Rectal smooth muscle tissue (tissue), 1 donor: Measurements from ENCODE around the gene HIGD1B.

Source experiments
- H3K27ac ChIP-seq: one replicate; pipeline ENCODE4 v1.7.0; 2013; ENCODE audit warnings: low read depth, low read length, inconsistent platforms
- H3K27me3 ChIP-seq: one replicate; pipeline ENCODE4 v1.7.0; 2013; ENCODE audit warnings: low read length; ENCODE audit not compliant: control insufficient read depth, insufficient read depth
- H3K36me3 ChIP-seq: one replicate; pipeline ENCODE4 v1.7.0; 2013; ENCODE audit warnings: low read length; ENCODE audit not compliant: control insufficient read depth, insufficient read depth
- H3K4me1 ChIP-seq: one replicate; pipeline ENCODE4 v1.7.0; 2013; ENCODE audit warnings: low read length; ENCODE audit not compliant: control insufficient read depth, insufficient read depth
- H3K4me3 ChIP-seq: one replicate; pipeline ENCODE4 v1.7.0; 2013; ENCODE audit warnings: low read length
- H3K9ac ChIP-seq: one replicate; pipeline ENCODE4 v1.7.0; 2013; ENCODE audit warnings: low read length

The HIGD1B gene

GRCh38 chr17:44846206-44846605 lies 1.5 kb upstream of the HIGD1B start:
- Histone ChIP-seq H3K4me1 (peaks cover 22% of the 10 kb centered on the region), H3K4me3 (no peak overlapping the region), H3K9ac (no peak overlapping the region), H3K36me3 (peaks cover 6% of the 10 kb centered on the region), H3K27ac (no peak overlapping the region), H3K27me3 (no peaks in the 10 kb centered on the region)

- no peak overlapping the region for H3K27ac ChIP-seq
- H3K4me1 ChIP-seq, result peaks cover 13% of the 10 kb centered on the region
- no peak overlapping the region for H3K4me3 ChIP-seq
- no peaks in the 10 kb centered on the region for H3K27me3 ChIP-seq
- peaks cover 15% of the 10 kb centered on the region for H3K36me3 ChIP-seq
- peak overlapping the region; percentile 21 for H3K9ac ChIP-seq
These were observed 643 bp downstream of the HIGD1B start for GRCh38 chr17:44848257-44848795.

- Histone ChIP-seq H3K9ac (no peak overlapping the region), H3K4me1 (peaks cover 8% of the 10 kb centered on the region), H3K4me3 (no peak overlapping the region), H3K27ac (no peak overlapping the region), H3K36me3 (peaks cover 21% of the 10 kb centered on the region), H3K27me3 (no peaks in the 10 kb centered on the region)
These were observed 1.3 kb downstream of the HIGD1B start for GRCh38 chr17:44848961-44849489.

- H3K9ac ChIP-seq, result no peak overlapping the region
- no peaks in the 10 kb centered on the region for H3K27me3 ChIP-seq
- H3K4me1 ChIP-seq, result no peaks in the 10 kb centered on the region
- H3K27ac ChIP-seq, result no peak overlapping the region
- no peak overlapping the region for H3K4me3 ChIP-seq
- peaks cover 31% of the 10 kb centered on the region for H3K36me3 ChIP-seq
These were observed 2.3 kb downstream of the HIGD1B start for GRCh38 chr17:44850025-44850424.

- peaks cover 33% of the 10 kb centered on the region for H3K36me3 ChIP-seq
- H3K4me1 ChIP-seq, result no peaks in the 10 kb centered on the region
- H3K27me3 ChIP-seq, result no peaks in the 10 kb centered on the region
- no peak overlapping the region for H3K4me3 ChIP-seq
- H3K27ac ChIP-seq, result no peak overlapping the region
- H3K9ac ChIP-seq, result no peak overlapping the region
These were observed 2.9 kb downstream of the HIGD1B start for GRCh38 chr17:44850612-44851011.

GRCh38 chr17:44854192-44854591 lies 6.5 kb downstream of the HIGD1B start:
- Histone ChIP-seq H3K9ac (no peak overlapping the region), H3K4me1 (no peaks in the 10 kb centered on the region), H3K27me3 (no peaks in the 10 kb centered on the region), H3K4me3 (no peak overlapping the region), H3K36me3 (peaks cover 42% of the 10 kb centered on the region), H3K27ac (no peak overlapping the region)

- H3K36me3 ChIP-seq, result peaks cover 46% of the 10 kb centered on the region
- no peak overlapping the region for H3K9ac ChIP-seq
- no peaks in the 10 kb centered on the region for H3K27me3 ChIP-seq
- peaks cover 8% of the 10 kb centered on the region for H3K4me1 ChIP-seq
- no peak overlapping the region for H3K4me3 ChIP-seq
- H3K27ac ChIP-seq, result no peak overlapping the region
These were observed 12.0 kb downstream of the HIGD1B start for GRCh38 chr17:44859701-44860100.

- H3K27me3 ChIP-seq, result no peaks in the 10 kb centered on the region
- no peak overlapping the region for H3K4me3 ChIP-seq
- H3K27ac ChIP-seq, result no peak overlapping the region
- H3K9ac ChIP-seq, result no peak overlapping the region
- H3K36me3 ChIP-seq, result peaks cover 38% of the 10 kb centered on the region
- peaks cover 17% of the 10 kb centered on the region for H3K4me1 ChIP-seq
These were observed 14.7 kb downstream of the HIGD1B start for GRCh38 chr17:44862278-44862914.

- Histone ChIP-seq H3K27ac (peak overlapping the region; percentile 79), H3K4me3 (no peak overlapping the region), H3K36me3 (peaks cover 38% of the 10 kb centered on the region), H3K4me1 (peaks cover 23% of the 10 kb centered on the region), H3K9ac (no peak overlapping the region), H3K27me3 (no peaks in the 10 kb centered on the region)
These were observed 15.6 kb downstream of the HIGD1B start for GRCh38 chr17:44863061-44863918.

GRCh38 chr17:44864831-44865230 lies 17.1 kb downstream of the HIGD1B start:
- Histone ChIP-seq H3K9ac (no peak overlapping the region), H3K4me1 (peaks cover 31% of the 10 kb centered on the region), H3K27ac (peak overlapping the region; percentile 79), H3K4me3 (no peak overlapping the region), H3K36me3 (peaks cover 34% of the 10 kb centered on the region), H3K27me3 (no peaks in the 10 kb centered on the region)

- no peaks in the 10 kb centered on the region for H3K27me3 ChIP-seq
- H3K36me3 ChIP-seq, result peaks cover 31% of the 10 kb centered on the region
- peaks cover 31% of the 10 kb centered on the region for H3K4me1 ChIP-seq
- no peak overlapping the region for H3K9ac ChIP-seq
- H3K27ac ChIP-seq, result peak overlapping the region; percentile 79
- no peak overlapping the region for H3K4me3 ChIP-seq
These were observed 17.6 kb downstream of the HIGD1B start for GRCh38 chr17:44865231-44865660.

- Histone ChIP-seq H3K36me3 (peaks cover 31% of the 10 kb centered on the region), H3K4me1 (peaks cover 31% of the 10 kb centered on the region), H3K27ac (peak overlapping the region; percentile 79), H3K4me3 (no peak overlapping the region), H3K9ac (no peak overlapping the region), H3K27me3 (no peaks in the 10 kb centered on the region)
These were observed 18.2 kb downstream of the HIGD1B start for GRCh38 chr17:44865931-44866330.
